AG09319 (cell line): ENCODE results near the gene DBH.
"Not testable (repeated sequence)": the region's sequence is repeated elsewhere in the genome, so short reads cannot be mapped to it uniquely, and the experiment has no call there.

ENCODE experiments used
- DNase-seq: peaks from one replicate; pipeline ENCODE4 v3.0.0-alpha.2; 2010; ENCODE audit warnings: low read depth; ENCODE audit errors: extremely low read depth
- TF ChIP-seq, protein P1 (sequence below): IDR thresholded peaks from 2 replicates; pipeline ENCODE4 v1.5.1; 2011; ENCODE audit warnings: low read depth, mild to moderate bottlenecking, inconsistent platforms, low read length, moderate library complexity

Gene DBH

DNA sequence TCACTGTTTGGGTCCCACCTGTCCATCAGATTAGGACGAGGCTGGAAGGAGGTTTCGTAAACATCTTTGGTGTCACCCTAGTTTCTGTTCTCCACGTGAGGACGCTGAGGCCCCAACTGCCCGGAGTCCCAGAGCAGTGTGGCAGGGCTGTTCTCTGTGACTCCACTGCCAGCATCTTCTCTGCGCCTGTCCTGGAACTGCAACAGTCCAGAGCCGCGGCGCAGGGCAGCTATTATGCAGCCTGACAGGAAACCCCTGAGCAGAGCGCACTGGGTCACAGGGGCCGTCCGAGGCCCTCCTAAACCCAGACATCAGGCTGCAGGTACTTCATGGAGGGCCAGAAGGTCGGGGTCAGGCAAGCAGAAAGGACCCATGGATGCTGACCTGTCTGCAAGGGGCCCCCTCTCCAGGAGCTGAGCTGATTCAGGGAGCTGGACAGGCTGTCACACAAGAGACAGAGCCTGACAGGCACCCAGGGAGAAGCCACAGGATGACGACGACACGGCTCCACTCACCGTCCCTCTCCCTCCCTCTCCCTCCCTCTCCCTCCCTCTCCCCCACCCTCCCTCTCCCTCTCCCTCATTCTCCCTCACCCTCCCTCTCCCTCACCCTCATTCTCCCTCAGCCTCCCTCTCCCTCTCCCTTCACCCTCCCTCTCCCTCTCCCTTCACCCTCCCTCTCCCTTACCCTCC, 31.7 kb downstream of the DBH start:
- TF ChIP-seq, protein P1, sequence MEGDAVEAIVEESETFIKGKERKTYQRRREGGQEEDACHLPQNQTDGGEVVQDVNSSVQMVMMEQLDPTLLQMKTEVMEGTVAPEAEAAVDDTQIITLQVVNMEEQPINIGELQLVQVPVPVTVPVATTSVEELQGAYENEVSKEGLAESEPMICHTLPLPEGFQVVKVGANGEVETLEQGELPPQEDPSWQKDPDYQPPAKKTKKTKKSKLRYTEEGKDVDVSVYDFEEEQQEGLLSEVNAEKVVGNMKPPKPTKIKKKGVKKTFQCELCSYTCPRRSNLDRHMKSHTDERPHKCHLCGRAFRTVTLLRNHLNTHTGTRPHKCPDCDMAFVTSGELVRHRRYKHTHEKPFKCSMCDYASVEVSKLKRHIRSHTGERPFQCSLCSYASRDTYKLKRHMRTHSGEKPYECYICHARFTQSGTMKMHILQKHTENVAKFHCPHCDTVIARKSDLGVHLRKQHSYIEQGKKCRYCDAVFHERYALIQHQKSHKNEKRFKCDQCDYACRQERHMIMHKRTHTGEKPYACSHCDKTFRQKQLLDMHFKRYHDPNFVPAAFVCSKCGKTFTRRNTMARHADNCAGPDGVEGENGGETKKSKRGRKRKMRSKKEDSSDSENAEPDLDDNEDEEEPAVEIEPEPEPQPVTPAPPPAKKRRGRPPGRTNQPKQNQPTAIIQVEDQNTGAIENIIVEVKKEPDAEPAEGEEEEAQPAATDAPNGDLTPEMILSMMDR = no peak
- no peak for DNase-seq

DNA sequence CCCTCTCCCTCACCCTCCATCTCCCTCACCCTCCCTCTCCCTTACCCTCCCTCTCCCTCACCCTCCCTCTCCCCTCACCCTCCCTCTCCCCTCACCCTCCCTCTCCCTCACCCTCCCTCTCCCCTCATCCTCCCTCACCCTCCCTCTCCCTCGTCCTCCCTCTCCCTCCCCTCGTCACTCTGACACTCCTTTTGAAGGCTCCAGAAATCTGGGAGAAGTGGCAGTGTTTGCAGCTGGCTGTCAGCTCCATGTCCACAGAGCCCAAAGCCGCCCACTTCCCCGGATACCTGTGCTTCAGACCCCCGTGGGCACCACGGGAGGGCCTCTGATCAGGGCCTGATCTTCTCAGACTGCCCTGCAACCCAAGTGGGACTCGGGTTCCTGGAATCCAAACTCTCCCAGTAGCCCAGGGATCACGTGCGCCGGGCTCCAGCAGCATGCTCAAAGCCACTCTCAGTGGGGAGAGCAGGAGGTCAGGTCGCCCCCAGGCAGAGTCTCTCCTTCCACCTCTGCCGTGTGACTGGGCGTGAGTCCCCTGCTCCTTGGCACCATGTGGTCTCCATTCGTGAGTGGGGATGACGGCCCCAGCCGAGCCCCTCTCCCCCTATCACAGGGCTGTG, 33.1 kb downstream of the DBH start:
- TF ChIP-seq, protein P1 = no peak
- no peak for DNase-seq

DNA sequence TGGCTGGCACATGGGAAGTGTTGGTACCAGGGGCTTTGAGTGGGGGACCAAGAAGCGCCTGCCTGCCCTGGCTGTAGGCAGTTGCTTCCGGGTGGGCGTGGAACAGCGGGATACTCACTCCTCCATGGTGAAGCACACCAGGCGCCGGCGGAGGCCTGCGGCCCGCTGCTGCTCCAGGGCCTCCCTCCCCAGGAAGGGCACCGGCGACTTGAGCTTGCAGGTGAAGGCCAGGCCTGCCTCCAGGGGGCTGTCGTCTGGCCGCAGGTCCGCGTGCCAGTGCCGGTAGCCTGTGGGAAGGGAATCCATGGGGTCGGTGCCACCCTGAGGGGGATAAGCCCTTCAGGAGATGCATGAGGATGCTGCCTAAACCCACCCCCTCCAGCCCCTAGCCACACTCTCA, 34.3 kb downstream of the DBH start:
- TF ChIP-seq, protein P1 = no peak

DNA sequence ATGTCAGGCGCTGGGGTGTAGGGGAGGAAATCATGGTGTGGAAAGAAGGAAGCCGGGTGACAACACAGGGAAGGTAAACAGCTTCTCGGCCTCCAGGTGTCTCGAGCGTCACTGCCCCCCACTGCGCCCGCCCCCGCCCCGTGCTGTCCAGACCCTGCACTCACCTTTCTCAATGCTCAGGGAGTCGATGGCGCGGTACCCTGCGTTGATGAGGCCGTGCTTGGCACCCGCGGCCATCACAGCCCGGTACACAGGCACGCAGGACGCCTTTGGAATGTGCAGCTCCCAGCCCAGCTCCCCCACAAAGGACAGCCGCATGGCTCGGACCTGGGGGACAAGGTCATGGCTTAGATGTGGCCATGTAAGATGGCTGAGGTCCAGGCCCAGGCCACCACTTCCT, 35.2 kb downstream of the DBH start:
- DNase-seq = no peak
- TF ChIP-seq, protein P1 = no peak

More for the DNA sequence above, 34.3 kb downstream of the DBH start:
- no peak for DNase-seq

DNA sequence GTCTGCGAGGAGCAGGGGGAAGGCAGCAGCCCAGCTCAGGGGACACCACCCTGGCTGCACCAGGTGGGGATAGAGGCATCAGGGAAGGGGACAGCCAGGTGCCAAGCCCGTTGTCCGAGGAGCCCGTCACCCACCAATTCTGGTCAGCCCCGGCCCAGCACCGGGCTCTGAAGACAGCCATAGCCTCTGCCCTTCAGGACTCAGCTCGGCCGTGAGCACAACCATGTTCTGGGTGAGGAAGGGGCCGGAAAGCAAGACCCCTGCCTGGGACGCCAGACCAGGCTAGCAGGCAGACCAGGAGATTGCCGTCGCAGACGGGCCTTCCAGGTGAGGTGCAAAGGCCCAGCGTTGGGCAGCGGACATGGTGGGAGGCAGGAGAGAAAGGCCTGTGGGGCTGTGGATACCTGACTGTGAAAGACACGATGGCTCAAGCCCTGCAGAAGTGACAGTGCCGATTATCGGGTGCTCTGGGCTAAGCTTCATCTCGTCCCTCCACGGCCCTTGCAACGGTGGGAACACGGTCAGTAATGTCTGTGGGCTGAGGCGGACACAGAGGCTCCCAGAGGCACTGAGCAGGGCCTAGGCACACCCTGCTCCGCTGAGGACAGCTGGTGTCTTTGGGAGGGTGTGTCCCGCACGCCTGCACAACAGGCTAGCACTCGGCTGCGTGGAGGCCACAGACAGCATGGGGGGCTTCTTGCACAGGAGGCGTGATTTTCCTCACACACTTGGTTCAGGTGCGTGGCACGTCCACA, 36.5 kb downstream of the DBH start:
- TF ChIP-seq, protein P1 = no peak
- no peak for DNase-seq

DNA sequence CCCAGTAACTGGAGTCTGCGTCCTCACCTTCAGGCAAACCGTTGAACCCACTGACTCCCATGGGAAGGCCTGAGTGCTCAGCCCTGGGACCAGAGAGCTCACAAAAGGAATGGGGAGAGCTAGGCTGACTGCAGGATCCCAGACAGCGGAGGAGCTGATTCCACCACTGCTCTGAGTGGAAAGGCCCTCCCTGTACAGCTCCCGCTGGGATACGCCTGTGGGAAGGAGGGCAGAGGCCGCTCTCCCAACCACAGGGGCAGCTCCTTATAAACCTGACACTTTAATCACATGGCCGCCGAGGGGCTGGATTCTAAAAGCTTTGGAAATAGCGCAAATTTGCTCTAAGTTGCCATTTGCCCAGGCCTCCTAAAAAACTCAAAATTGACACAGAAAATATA, 37.1 kb downstream of the DBH start:
- TF ChIP-seq, protein P1 = no peak
- no peak for DNase-seq

DNA sequence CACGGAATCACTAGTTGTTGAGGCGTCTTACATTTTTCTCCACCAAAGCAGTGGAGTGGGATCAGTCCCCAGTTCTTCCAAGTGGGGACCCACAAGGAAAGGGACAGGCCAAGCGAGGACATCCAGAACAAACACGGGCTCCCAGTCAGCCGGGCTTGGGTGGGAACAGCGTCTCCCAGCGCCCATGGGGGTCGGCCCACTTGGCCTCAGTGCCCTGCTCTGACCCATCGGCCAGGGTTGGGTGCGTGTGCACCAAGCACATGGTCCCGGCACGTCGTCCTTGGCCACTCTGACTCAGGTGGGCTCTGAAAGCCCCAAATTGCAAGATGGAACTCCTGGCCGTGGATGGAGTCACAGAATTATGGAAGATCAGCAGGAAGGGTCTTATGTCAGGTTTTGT, 37.9 kb downstream of the DBH start:
- TF ChIP-seq, protein P1 = no peak

DNA sequence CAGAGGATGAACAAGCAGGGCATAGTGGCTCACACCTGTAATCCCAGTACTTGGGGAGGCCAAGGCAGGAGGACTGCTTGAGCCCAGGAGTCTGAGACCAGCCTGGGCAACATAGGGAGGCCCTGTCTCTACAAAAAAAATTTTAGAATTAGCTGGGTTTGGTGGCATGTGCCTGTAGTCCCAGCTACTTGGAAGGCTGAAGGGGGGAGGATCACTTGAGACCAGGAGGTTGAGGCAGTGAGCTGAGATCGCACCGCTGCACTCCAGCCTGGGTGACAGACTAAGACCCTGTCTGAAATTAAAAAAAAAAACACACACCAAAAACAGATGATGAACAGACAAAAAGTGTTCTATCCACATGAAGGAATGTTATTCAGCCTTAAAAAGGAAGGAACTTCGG, 39.6 kb downstream of the DBH start:
- not testable (repeated sequence) for DNase-seq

More for the DNA sequence above, 37.9 kb downstream of the DBH start:
- no peak for DNase-seq
